ENCODE data around the gene CLIP4.

CLIP4 gene

DNA sequence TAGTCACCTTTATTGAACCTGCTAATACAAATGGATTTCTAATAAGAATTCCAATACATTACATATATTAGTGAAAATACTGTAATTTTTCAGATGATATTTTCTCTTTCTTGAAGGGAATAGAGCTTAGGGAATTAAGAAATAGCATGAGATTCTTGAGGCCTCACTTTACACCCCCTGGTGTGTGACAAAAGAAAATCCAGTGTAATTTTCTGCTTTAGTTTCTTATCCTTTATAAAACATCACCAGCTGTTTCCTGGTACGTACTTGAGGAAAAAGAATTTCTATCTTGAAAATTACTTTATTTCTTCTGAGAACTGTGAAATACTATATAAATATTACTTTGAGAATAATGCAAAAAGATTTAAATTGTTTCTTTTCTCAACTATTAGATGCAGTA, 71.6 kb downstream of the CLIP4 start:
- H3K4me3 Mint-ChIP-seq, result no peak overlapping the region
- H3K4me1 Mint-ChIP-seq, result no peaks in the 10 kb centered on the region
- no peak for ATAC-seq
- no peak overlapping the region for H3K27ac Mint-ChIP-seq
- H3K27me3 Mint-ChIP-seq, result no peaks in the 10 kb centered on the region
- H3K9me3 Mint-ChIP-seq, result peaks cover 0 to 7% of the 10 kb centered on the region in 2 donors
- DNase-seq, result no peak

- H3K9me3 Mint-ChIP-seq, result peaks cover 0 to 7% of the 10 kb centered on the region in 2 donors
- no peak for DNase-seq
- H3K4me1 Mint-ChIP-seq, result no peaks in the 10 kb centered on the region
- no peaks in the 10 kb centered on the region for H3K27me3 Mint-ChIP-seq
- no peak overlapping the region for H3K27ac Mint-ChIP-seq
- H3K4me3 Mint-ChIP-seq, result no peak overlapping the region
- ATAC-seq, result no peak
These were observed 72.7 kb downstream of the CLIP4 start for GRCh38 chr2:29187926-29188325.

GRCh38 chr2:29189052-29189451, 73.8 kb downstream of the CLIP4 start:
- H3K4me1 Mint-ChIP-seq, result no peaks in the 10 kb centered on the region
- no peak for DNase-seq
- no peak for ATAC-seq
- H3K27me3 Mint-ChIP-seq, result no peaks in the 10 kb centered on the region
- H3K9me3 Mint-ChIP-seq, result peaks cover 0 to 7% of the 10 kb centered on the region in 2 donors
- H3K4me3 Mint-ChIP-seq, result no peak overlapping the region
- no peak overlapping the region for H3K27ac Mint-ChIP-seq

GRCh38 chr2:29191817-29192216, 76.6 kb downstream of the CLIP4 start:
- no peak for DNase-seq
- Mint-ChIP-seq H3K9me3 (peaks cover 0 to 7% of the 10 kb centered on the region in 2 donors), H3K4me3 (no peak overlapping the region), H3K4me1 (no peaks in the 10 kb centered on the region), H3K27me3 (no peaks in the 10 kb centered on the region), H3K27ac (no peak overlapping the region)
- ATAC-seq, result no peak

GRCh38 chr2:29192526-29192925, 77.3 kb downstream of the CLIP4 start:
- H3K9me3 Mint-ChIP-seq, result peaks cover 0 to 5% of the 10 kb centered on the region in 2 donors
- H3K27ac Mint-ChIP-seq, result no peak overlapping the region
- no peaks in the 10 kb centered on the region for H3K4me1 Mint-ChIP-seq
- no peak for DNase-seq
- H3K27me3 Mint-ChIP-seq, result no peaks in the 10 kb centered on the region
- ATAC-seq, result no peak
- no peak overlapping the region for H3K4me3 Mint-ChIP-seq

GRCh38 chr2:29193111-29193510, 77.9 kb downstream of the CLIP4 start:
- H3K27me3 Mint-ChIP-seq, result no peaks in the 10 kb centered on the region
- H3K9me3 Mint-ChIP-seq, result no peaks in the 10 kb centered on the region
- no peak overlapping the region for H3K4me3 Mint-ChIP-seq
- ATAC-seq, result no peak
- H3K27ac Mint-ChIP-seq, result no peak overlapping the region
- no peaks in the 10 kb centered on the region for H3K4me1 Mint-ChIP-seq
- DNase-seq, result no peak

DNA sequence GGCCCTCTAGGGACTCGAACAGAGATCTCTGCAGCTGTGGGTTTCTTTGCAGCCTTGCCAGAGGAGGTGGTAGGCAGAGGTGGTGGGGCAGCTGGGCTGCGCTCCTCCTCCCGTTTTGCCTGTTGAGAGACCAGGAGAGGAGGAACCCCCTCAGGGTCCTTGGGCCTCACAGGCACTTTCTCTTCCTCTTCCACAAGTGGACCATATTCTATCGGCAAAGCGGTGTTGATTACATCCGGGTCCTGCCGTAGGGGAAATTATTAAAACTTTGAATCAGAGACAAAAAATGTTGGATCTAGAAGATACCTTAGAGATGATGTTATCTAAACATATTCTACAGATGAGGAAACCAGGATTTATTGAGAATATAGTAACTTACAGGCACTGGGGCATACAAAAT, 78.5 kb downstream of the CLIP4 start:
- H3K27ac Mint-ChIP-seq, result peak overlapping the region in 1 of 2 donors; percentile 62
- H3K9me3 Mint-ChIP-seq, result no peaks in the 10 kb centered on the region
- ATAC-seq (no peak), DNase-seq (no peak)
- H3K4me3 Mint-ChIP-seq, result no peak overlapping the region
- H3K4me1 Mint-ChIP-seq, result no peaks in the 10 kb centered on the region
- H3K27me3 Mint-ChIP-seq, result no peaks in the 10 kb centered on the region

GRCh38 chr2:29195796-29196195, 80.6 kb downstream of the CLIP4 start:
- DNase-seq (no peak), ATAC-seq (no peak)
- H3K27ac Mint-ChIP-seq, result no peak overlapping the region
- H3K4me1 Mint-ChIP-seq, result no peaks in the 10 kb centered on the region
- no peaks in the 10 kb centered on the region for H3K27me3 Mint-ChIP-seq
- H3K4me3 Mint-ChIP-seq, result no peak overlapping the region
- H3K9me3 Mint-ChIP-seq, result no peaks in the 10 kb centered on the region

DNA sequence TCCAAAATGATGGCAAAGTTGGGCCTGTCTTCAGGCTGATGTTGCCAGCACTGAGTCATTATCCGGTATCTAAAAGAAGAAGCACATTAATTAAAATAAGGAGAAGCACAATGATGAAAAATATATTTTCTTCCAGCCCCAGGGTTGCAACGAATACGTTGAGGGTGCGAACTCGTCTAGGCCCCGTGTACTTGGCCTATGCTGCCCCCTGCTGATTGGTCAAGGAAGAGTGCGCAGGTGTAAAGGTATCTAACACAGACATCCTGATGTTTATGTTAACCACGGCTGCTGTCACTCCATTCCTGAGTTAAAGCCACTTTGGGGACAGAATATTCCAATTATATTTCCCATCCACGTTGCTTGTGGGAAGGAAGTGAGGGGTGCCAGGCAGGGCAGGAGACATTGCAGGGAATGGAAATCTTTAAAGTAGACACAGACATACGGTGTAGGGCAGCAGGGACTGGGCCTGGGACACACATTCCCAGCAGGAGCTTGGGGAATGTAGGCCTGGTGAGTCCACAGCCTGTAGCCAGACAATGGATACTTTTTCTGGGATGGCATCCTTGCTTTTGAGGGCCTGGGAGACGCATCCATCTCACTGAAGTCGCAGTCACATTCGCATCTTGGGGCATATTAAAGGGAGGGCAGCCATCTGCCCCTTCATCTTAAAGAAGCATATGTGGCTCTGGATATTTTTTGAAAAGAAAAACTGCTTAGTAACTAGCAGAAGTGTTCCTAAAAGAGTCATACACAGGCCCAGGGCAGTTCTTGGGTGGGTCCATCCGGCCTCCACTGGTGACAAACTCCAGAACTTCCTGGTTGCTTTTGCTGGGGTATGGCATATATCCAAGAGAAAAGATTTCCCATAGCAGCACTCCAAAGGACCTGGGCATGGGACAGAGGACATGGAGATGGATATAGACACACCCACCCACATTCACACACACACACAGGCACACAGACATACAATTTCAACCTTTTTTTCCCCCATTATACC, 81.9 kb downstream of the CLIP4 start:
- peak; percentile 65 to 73 for DNase-seq
- Mint-ChIP-seq H3K27me3 (no peaks in the 10 kb centered on the region), H3K4me3 (no peak overlapping the region), H3K27ac (no peak overlapping the region), H3K9me3 (no peaks in the 10 kb centered on the region), H3K4me1 (no peaks in the 10 kb centered on the region)
- ATAC-seq, result peak; percentile 89

DNA sequence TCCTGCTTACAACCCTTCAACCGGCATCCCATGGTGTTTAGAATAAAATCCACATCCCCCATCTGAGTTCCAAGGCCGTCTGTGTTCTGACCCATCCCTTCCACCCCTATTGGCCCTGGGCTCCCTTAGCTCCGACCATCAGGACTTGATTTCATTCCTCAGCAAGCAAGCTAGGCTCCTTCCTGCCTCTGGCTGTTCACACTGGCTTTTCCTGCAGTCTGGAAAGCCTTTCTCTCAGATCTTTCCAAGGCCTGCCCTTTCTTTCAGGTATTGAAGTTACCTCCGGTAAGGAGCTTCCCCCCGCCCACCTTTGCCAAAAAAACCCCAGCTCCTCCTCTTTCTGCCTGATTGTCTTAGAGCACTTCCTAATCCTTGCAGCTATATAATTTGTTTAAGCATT, 86.8 kb downstream of the CLIP4 start:
- DNase-seq, result no peak
- Mint-ChIP-seq H3K9me3 (no peaks in the 10 kb centered on the region), H3K27me3 (no peaks in the 10 kb centered on the region), H3K27ac (peak overlapping the region in 1 of 2 donors; percentile 23), H3K4me1 (no peaks in the 10 kb centered on the region), H3K4me3 (no peak overlapping the region)
- ATAC-seq, result no peak

DNA sequence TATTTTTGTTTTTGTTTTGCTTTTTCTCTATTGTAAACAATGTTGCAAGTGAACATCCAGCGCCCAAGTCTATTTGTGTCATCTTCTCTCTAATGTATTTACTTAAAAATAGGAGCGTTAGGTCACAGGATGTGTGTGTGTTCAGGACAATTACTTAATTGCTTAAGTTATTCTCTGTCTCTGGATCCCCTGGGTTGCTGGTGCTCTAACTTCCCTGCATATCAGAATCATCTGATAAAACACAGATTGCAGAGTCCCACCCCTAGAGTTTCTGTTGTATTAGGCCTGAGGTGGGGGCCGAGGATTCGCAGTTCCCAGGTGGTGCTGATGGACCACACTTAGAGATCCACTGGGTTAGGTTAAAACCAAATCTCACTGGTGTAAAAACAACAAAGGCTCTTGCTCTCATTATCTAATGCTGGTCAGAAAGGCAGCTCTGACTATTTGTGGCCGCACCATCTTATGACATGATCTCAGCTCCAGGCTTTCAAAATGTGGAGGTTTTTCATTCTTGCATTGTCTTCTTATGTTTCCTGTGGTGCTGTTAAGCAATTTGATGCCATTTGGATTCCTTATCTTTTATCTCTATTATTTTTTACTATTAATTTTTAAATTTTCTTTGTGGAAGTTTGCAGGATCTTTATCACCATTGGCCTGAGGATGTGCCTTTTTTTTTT, 87.7 kb downstream of the CLIP4 start:
- no peaks in the 10 kb centered on the region for H3K9me3 Mint-ChIP-seq
- H3K4me3 Mint-ChIP-seq, result no peak overlapping the region
- H3K4me1 Mint-ChIP-seq, result no peaks in the 10 kb centered on the region
- no peak overlapping the region for H3K27ac Mint-ChIP-seq
- ATAC-seq (no peak), DNase-seq (no peak)
- H3K27me3 Mint-ChIP-seq, result no peaks in the 10 kb centered on the region

- no peaks in the 10 kb centered on the region for H3K9me3 Mint-ChIP-seq
- ATAC-seq (no peak), DNase-seq (no peak)
- no peaks in the 10 kb centered on the region for H3K27me3 Mint-ChIP-seq
- H3K4me1 Mint-ChIP-seq, result no peaks in the 10 kb centered on the region
- H3K4me3 Mint-ChIP-seq, result no peak overlapping the region
- no peak overlapping the region for H3K27ac Mint-ChIP-seq
These were observed 91.7 kb downstream of the CLIP4 start for GRCh38 chr2:29206941-29207340.

GRCh38 chr2:29207352-29208148, 92.3 kb downstream of the CLIP4 start:
- Mint-ChIP-seq H3K27me3 (no peaks in the 10 kb centered on the region), H3K9me3 (no peaks in the 10 kb centered on the region), H3K4me1 (no peaks in the 10 kb centered on the region), H3K4me3 (no peak overlapping the region), H3K27ac (no peak overlapping the region)
- ATAC-seq (no peak), DNase-seq (no peak)

- H3K27me3 Mint-ChIP-seq, result no peaks in the 10 kb centered on the region
- DNase-seq, result no peak
- no peaks in the 10 kb centered on the region for H3K9me3 Mint-ChIP-seq
- no peak for ATAC-seq
- no peak overlapping the region for H3K27ac Mint-ChIP-seq
- no peak overlapping the region for H3K4me3 Mint-ChIP-seq
- no peaks in the 10 kb centered on the region for H3K4me1 Mint-ChIP-seq
These were observed 94.3 kb downstream of the CLIP4 start for GRCh38 chr2:29209551-29209950.

GRCh38 chr2:29212009-29212408, 96.8 kb downstream of the CLIP4 start:
- Mint-ChIP-seq H3K4me1 (no peaks in the 10 kb centered on the region), H3K4me3 (no peak overlapping the region), H3K27me3 (no peaks in the 10 kb centered on the region), H3K27ac (no peak overlapping the region), H3K9me3 (no peaks in the 10 kb centered on the region)
- DNase-seq (no peak), ATAC-seq (no peak)
